Measurements from ENCODE around the gene LMBRD1.

The LMBRD1 gene

DNA sequence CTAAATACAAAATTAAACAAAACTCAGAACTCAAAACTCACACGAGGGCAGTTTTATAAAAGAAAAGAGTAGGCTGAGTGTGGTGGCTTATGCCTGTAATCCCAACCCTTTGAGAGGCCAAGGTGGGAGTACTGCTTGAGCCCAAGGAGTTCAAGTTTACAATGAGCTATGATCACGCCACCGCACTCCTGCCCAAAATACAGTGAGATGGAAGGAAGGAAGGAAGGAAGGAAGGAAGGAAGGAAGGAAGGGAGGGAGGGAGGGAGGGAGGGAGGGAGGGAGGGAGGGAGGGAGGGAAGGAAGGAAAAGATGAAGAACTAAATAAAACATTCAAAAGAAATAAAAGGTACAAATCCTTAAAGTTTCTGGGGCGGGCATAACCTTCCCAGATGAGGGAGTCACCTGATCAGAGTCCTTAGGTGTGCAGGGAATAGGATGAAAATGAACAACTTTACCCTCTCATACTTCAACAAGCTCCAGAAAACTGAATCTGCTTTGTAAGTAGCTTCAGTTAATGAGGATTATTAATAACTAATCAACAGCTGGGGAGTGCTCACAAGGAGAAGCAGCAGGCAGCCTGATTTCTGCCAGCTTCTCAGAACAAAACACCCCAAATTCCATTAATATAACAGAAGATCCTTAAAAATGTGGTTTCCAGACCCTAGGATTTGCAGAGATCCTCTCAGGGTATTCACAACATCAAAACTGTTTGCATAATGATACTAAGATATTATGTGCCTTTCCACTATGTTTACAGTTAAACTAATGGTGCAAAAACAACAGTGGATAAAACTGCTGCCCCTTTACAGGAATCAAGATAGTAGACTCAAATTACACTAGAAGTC, 21.8 kb downstream of the LMBRD1 start:
- Histone ChIP-seq H3K27me3 (replicated peaks) (no peaks in the 10 kb centered on the region), H3K4me3 (ENCODE audit: low read depth, low read length) (no peak overlapping the region), H3K27ac (no peak overlapping the region), H3K36me3 (replicated peaks) (no peaks in the 10 kb centered on the region)
- TF ChIP-seq, protein P1, sequence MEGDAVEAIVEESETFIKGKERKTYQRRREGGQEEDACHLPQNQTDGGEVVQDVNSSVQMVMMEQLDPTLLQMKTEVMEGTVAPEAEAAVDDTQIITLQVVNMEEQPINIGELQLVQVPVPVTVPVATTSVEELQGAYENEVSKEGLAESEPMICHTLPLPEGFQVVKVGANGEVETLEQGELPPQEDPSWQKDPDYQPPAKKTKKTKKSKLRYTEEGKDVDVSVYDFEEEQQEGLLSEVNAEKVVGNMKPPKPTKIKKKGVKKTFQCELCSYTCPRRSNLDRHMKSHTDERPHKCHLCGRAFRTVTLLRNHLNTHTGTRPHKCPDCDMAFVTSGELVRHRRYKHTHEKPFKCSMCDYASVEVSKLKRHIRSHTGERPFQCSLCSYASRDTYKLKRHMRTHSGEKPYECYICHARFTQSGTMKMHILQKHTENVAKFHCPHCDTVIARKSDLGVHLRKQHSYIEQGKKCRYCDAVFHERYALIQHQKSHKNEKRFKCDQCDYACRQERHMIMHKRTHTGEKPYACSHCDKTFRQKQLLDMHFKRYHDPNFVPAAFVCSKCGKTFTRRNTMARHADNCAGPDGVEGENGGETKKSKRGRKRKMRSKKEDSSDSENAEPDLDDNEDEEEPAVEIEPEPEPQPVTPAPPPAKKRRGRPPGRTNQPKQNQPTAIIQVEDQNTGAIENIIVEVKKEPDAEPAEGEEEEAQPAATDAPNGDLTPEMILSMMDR (IDR thresholded peaks at IDR 0.05; ENCODE audit: low read depth, low read length, missing control alignments) = no peak
- no peak for DNase-seq
- in situ Hi-C loops (cut with HindIII; ENCODE audit: low pct_ligation_motif_present, low sequenced_read_pairs) = no loop called here

- DNase-seq = peak; percentile 14
- no peaks in the 10 kb centered on the region for H3K36me3 ChIP-seq (replicated peaks)
- H3K4me3 ChIP-seq (ENCODE audit: low read depth, low read length) = no peak overlapping the region
- TF ChIP-seq, protein P1 (IDR thresholded peaks at IDR 0.05; ENCODE audit: low read depth, low read length, missing control alignments) = no peak
- H3K27ac ChIP-seq = no peak overlapping the region
- no peaks in the 10 kb centered on the region for H3K27me3 ChIP-seq (replicated peaks)
- in situ Hi-C loops (cut with HindIII; ENCODE audit: low pct_ligation_motif_present, low sequenced_read_pairs) = no loop called here
Observed at GRCh38 chr6:69771158-69771906, 25.5 kb downstream of the LMBRD1 start.

- Histone ChIP-seq H3K27me3 (replicated peaks) (no peaks in the 10 kb centered on the region), H3K27ac (no peak overlapping the region), H3K4me3 (ENCODE audit: low read depth, low read length) (no peak overlapping the region), H3K36me3 (replicated peaks) (no peaks in the 10 kb centered on the region)
- DNase-seq = no peak
- TF ChIP-seq, protein P1 (IDR thresholded peaks at IDR 0.05; ENCODE audit: low read depth, low read length, missing control alignments) = peak; percentile 8
- in situ Hi-C loops (cut with HindIII; ENCODE audit: low pct_ligation_motif_present, low sequenced_read_pairs) = no loop called here
Observed at GRCh38 chr6:69768664-69769063, 28.1 kb downstream of the LMBRD1 start.

- in situ Hi-C loops (cut with HindIII; ENCODE audit: low pct_ligation_motif_present, low sequenced_read_pairs) = no loop called here
- Histone ChIP-seq H3K4me3 (ENCODE audit: low read depth, low read length) (no peak overlapping the region), H3K36me3 (replicated peaks) (no peaks in the 10 kb centered on the region), H3K27me3 (replicated peaks) (no peaks in the 10 kb centered on the region), H3K27ac (no peak overlapping the region)
- DNase-seq = no peak
- TF ChIP-seq, protein P1 (IDR thresholded peaks at IDR 0.05; ENCODE audit: low read depth, low read length, missing control alignments) = no peak
Observed at GRCh38 chr6:69763763-69764162, 33.0 kb downstream of the LMBRD1 start.

GRCh38 chr6:69761853-69762252, 35.0 kb downstream of the LMBRD1 start:
- no peaks in the 10 kb centered on the region for H3K36me3 ChIP-seq (replicated peaks)
- H3K27ac ChIP-seq = no peak overlapping the region
- H3K4me3 ChIP-seq (ENCODE audit: low read depth, low read length) = no peak overlapping the region
- no peaks in the 10 kb centered on the region for H3K27me3 ChIP-seq (replicated peaks)
- DNase-seq = no peak
- in situ Hi-C loops (cut with HindIII; ENCODE audit: low pct_ligation_motif_present, low sequenced_read_pairs) = no loop called here
- TF ChIP-seq, protein P1 (IDR thresholded peaks at IDR 0.05; ENCODE audit: low read depth, low read length, missing control alignments) = no peak
